GM10847 (cell line): ENCODE results near the gene TRIM3.
A peak's percentile ranks its signal among the peaks of the same experiment; 100 is the strongest.

ENCODE experiments used
- POLR2A ChIP-seq: IDR thresholded peaks from 2 replicates; pipeline ENCODE4 v1.6.1; 2011; ENCODE audit not compliant: insufficient read length; ENCODE audit errors: extremely low read depth

Gene TRIM3

DNA sequence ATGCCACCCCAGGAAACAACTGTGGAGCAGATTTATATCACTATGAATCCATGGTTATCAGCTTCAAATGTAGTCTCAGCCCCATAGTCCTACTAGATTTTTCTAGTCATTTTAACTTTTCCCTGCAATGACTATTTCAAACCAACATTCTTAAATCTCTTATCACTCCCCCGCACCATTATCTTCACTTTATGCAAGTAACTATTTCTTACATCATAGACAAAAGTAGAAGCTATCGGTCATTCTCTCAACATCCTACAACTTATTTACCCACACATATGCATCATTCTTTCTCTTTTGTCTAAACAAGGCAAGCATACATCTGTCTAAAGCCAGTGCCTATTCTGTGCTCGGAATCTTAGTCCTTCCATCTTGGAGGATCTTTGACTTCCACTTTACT is 11.9 kb upstream of the TRIM3 start:
- no peak for TF ChIP-seq POLR2A

DNA sequence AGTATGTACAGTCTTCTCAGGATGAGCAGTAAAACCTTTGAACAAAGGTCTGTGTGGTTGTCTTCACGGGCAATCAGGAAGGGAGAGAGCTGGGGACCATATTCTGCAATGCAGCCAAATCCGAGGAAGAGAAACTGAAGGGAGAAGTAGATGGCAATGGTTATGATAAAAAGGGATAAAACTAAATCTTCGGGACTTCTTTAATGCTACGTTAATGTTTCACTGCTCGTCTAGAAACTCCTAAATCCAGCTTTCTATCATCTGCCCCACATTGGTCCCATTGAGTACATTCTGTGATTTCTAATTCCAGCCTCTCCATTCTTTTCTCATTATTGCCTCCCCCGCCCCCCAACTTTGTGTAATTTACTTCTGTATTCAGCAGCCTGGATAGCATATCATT is 9.3 kb upstream of the TRIM3 start:
- no peak for TF ChIP-seq POLR2A

- TF ChIP-seq POLR2A: no peak
Measured at GRCh38 chr11:6482441-6482840, 8.7 kb upstream of the TRIM3 start.

DNA sequence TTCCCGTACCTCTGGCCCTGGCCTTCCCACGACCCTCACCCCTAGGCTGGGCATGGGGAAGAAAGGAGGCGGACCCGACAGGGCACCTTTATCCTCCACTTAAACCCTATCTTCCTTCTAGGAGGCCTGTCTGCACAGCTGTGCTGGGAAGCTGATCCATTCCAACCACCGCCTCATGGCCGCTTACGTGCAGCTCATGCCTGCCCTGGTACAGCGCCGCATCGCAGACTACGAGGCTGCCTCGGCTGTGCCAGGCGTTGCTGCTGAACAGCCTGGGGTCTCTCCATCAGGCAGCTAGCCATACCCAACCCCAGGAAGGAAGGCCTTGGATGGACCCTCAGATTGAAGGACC is 8.2 kb upstream of the TRIM3 start:
- no peak for TF ChIP-seq POLR2A

GRCh38 chr11:6481012-6481923 is 7.5 kb upstream of the TRIM3 start, which contains the start of the genes ARFIP2 and TIMM10B:
ARFIP2 (minus strand) TSS chr11:6481331; CDS start chr11:6480421, 910 bp downstream.
TIMM10B (plus strand) TSS chr11:6481501; CDS start chr11:6481517, 16 bp downstream.
- peak; percentile 90 for TF ChIP-seq POLR2A

GRCh38 chr11:6480299-6480914 is 6.7 kb upstream of the TRIM3 start:
- no peak for TF ChIP-seq POLR2A

GRCh38 chr11:6476571-6476970 is 2.8 kb upstream of the TRIM3 start:
- no peak for TF ChIP-seq POLR2A

- TF ChIP-seq POLR2A: no peak
Measured at GRCh38 chr11:6475936-6476335, 2.2 kb upstream of the TRIM3 start.

GRCh38 chr11:6474806-6475500 is 1.2 kb upstream of the TRIM3 start:
- TF ChIP-seq POLR2A: no peak

- TF ChIP-seq POLR2A: no peak
Measured at GRCh38 chr11:6474413-6474792, 662 bp upstream of the TRIM3 start.

DNA sequence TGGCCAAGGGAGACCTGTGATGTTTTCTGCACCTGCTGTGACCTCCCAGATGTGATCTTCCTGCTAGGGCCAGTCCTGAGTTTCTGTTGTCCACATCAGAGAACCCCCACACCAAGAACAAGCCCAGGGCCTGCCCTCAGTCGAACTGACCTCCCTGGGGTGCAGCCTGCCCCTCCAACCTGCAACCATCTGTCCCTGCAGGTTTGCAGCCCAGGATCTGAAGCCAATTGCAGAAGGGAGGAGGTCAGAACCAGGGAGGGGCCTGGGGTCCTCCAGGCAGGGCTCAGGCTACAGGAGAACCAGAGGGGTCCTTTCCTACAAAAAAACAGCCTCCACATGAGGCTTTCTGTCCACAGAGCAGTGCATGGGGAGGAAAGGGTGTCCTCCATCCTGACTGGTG is 807 bp downstream of the TRIM3 start:
- TF ChIP-seq POLR2A: no peak

DNA sequence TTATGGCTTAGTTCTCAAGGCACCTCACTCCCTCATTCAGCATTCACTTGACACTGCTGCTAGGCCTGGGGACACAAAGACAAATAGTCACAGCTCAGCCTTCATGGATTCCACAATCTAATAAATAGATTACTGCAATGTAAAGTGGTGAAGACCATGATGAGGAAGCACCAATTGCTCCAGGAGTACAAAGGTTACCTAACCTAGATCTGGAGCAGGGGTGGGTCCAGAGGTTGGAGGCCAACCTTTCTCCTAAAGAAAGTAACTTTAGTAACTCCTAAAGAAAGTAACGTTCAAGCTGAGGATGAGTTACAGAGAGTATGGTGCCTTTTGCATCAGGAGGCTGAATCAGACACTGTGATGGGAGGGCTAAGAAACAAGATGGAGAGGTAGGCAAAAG is 4.1 kb downstream of the TRIM3 start:
- TF ChIP-seq POLR2A: no peak

- TF ChIP-seq POLR2A: no peak
Measured at GRCh38 chr11:6468712-6469495, 4.8 kb downstream of the TRIM3 start.

GRCh38 chr11:6459099-6459450 is 14.7 kb downstream of the TRIM3 start:
- no peak for TF ChIP-seq POLR2A
